Activated CD4-positive, alpha-beta T cell treated with anti-CD3 and anti-CD28 coated beads for 36 hours (primary cell): ENCODE results near the gene CACNA2D2. TPM values are rescaled to one million over a fixed set of nuclear protein-coding genes. Genes with fewer than 3 reads are reported as not detected.

Experiments used
- ATAC-seq: fragments of 200-7000 bp; cut with Tn5 transposase; one replicate; pipeline ENCODE4 v1.10.0; 2021; ENCODE audit warnings: mild to moderate bottlenecking, moderate library complexity
- CTCF ChIA-PET: fragments of 350-600 bp; sonication (Branson Sonifier 250); formaldehyde crosslinking; loops from one replicate; lab custom pipeline; 2021; ENCODE audit warnings: antibody characterized with exemption; lab: Charles Lee
- POLR2A ChIA-PET: fragments of 350-600 bp; sonication (Branson Sonifier 250); formaldehyde crosslinking; loops from one replicate; lab custom pipeline; 2021; ENCODE audit warnings: antibody characterized with exemption, inconsistent platforms; lab: Charles Lee
- DNase-seq: peaks from one replicate; pipeline ENCODE4 v3.0.0-alpha.2; 2020
- H3K27ac Mint-ChIP-seq: one replicate; pipeline ENCODE4 v1.8.0; 2021; ENCODE audit warnings: mixed read lengths
- H3K27me3 Mint-ChIP-seq: one replicate; pipeline ENCODE4 v1.8.0; 2021; ENCODE audit warnings: mixed read lengths
- H3K36me3 Mint-ChIP-seq: one replicate; pipeline ENCODE4 v1.8.0; 2021; ENCODE audit warnings: low read depth, mixed read lengths
- H3K4me1 Mint-ChIP-seq: one replicate; pipeline ENCODE4 v1.8.0; 2021; ENCODE audit warnings: mixed read lengths
- H3K4me3 Mint-ChIP-seq: one replicate; pipeline ENCODE4 v1.8.0; 2021; ENCODE audit warnings: mild to moderate bottlenecking, moderate library complexity, mixed read lengths
- H3K9me3 Mint-ChIP-seq: one replicate; pipeline ENCODE4 v1.8.0; 2021; ENCODE audit warnings: low read depth, mixed read lengths
- intact Hi-C, 2 experiments: fragments of 100-400 bp; cut with DNase I in 1 of 2; cut with micrococcal nuclease in 1 of 2; formaldehyde crosslinking; loops; one replicate each; pipeline versions ENCODE4 v1.14.2 to v1.15.1; 2022 to 2024; cut with DNase I, micrococcal nuclease
- total RNA-seq, 2 experiments: library from RNA; stranded (reverse); gene quantifications; one replicate each; pipeline ENCODE4 v1.2.3, GENCODE V29; 2021

CACNA2D2 gene
- total RNA-seq, 2 experiments from 2014 or later: 1.1 to 1.5 TPM

- ChIA-PET CTCF (interaction anchor here (0.6 kb wide), 1 partner anchor 145 kb away, joined by 3 read pairs; no protein-coding TSS in a partner anchor), POLR2A (no interaction called here)
- no peak overlapping the region for H3K27ac Mint-ChIP-seq
- no peaks in the 10 kb centered on the region for H3K36me3 Mint-ChIP-seq
- ATAC-seq (no peak), DNase-seq (no peak)
- H3K27me3 Mint-ChIP-seq: no peaks in the 10 kb centered on the region
- intact Hi-C loops: no loop called here
- H3K9me3 Mint-ChIP-seq: no peaks in the 10 kb centered on the region
- H3K4me1 Mint-ChIP-seq: no peaks in the 10 kb centered on the region
- no peak overlapping the region for H3K4me3 Mint-ChIP-seq
Measured at GRCh38 chr3:50422153-50422552, 81.3 kb downstream of the CACNA2D2 start.

GRCh38 chr3:50419595-50420370 lies 83.7 kb downstream of the CACNA2D2 start:
- H3K27me3 Mint-ChIP-seq: no peaks in the 10 kb centered on the region
- no peaks in the 10 kb centered on the region for H3K36me3 Mint-ChIP-seq
- DNase-seq (no peak), ATAC-seq (no peak)
- intact Hi-C loops: no loop called here
- H3K4me1 Mint-ChIP-seq: no peaks in the 10 kb centered on the region
- no peak overlapping the region for H3K27ac Mint-ChIP-seq
- H3K9me3 Mint-ChIP-seq: no peaks in the 10 kb centered on the region
- ChIA-PET CTCF (interaction anchor here (0.7 kb wide), 1 partner anchor 123 kb away, joined by 4 read pairs; no protein-coding TSS in a partner anchor), POLR2A (no interaction called here)
- H3K4me3 Mint-ChIP-seq: no peak overlapping the region

GRCh38 chr3:50418850-50419249 lies 84.6 kb downstream of the CACNA2D2 start:
- ChIA-PET CTCF (interaction anchor here (1.3 kb wide), 1 partner anchor 123 kb away, joined by 4 read pairs; no protein-coding TSS in a partner anchor), POLR2A (no interaction called here)
- intact Hi-C loops: no loop called here
- Mint-ChIP-seq H3K4me3 (no peak overlapping the region), H3K9me3 (no peaks in the 10 kb centered on the region), H3K36me3 (no peaks in the 10 kb centered on the region), H3K27ac (no peak overlapping the region), H3K4me1 (no peaks in the 10 kb centered on the region), H3K27me3 (no peaks in the 10 kb centered on the region)
- DNase-seq: no peak
- no peak for ATAC-seq

- DNase-seq (no peak), ATAC-seq (no peak)
- intact Hi-C loops: no loop called here
- Mint-ChIP-seq H3K36me3 (no peaks in the 10 kb centered on the region), H3K9me3 (no peaks in the 10 kb centered on the region), H3K4me3 (no peak overlapping the region), H3K27ac (no peak overlapping the region), H3K4me1 (no peaks in the 10 kb centered on the region), H3K27me3 (no peaks in the 10 kb centered on the region)
- ChIA-PET POLR2A (no interaction called here), CTCF (no interaction called here)
Measured at GRCh38 chr3:50417637-50418033, 85.8 kb downstream of the CACNA2D2 start.

GRCh38 chr3:50416736-50417636 lies 86.4 kb downstream of the CACNA2D2 start:
- DNase-seq (no peak), ATAC-seq (no peak)
- H3K4me3 Mint-ChIP-seq: no peak overlapping the region
- POLR2A ChIA-PET: interaction anchor here (0.7 kb wide), 1 partner anchor 36 kb away, joined by 3 read pairs; no protein-coding TSS in a partner anchor
- H3K4me1 Mint-ChIP-seq: no peaks in the 10 kb centered on the region
- intact Hi-C loops: no loop called here
- H3K27me3 Mint-ChIP-seq: no peaks in the 10 kb centered on the region
- no peak overlapping the region for H3K27ac Mint-ChIP-seq
- CTCF ChIA-PET: no interaction called here
- no peaks in the 10 kb centered on the region for H3K36me3 Mint-ChIP-seq
- no peaks in the 10 kb centered on the region for H3K9me3 Mint-ChIP-seq

- ATAC-seq (no peak), DNase-seq (no peak)
- Mint-ChIP-seq H3K9me3 (no peaks in the 10 kb centered on the region), H3K27ac (no peak overlapping the region), H3K4me3 (no peak overlapping the region), H3K36me3 (no peaks in the 10 kb centered on the region), H3K27me3 (no peaks in the 10 kb centered on the region), H3K4me1 (no peaks in the 10 kb centered on the region)
- ChIA-PET POLR2A (no interaction called here), CTCF (interaction anchor here (0.7 to 1.0 kb wide), 2 partner anchors 14 to 357 kb away, joined by 3 read pairs; no protein-coding TSS in a partner anchor)
- intact Hi-C loops: no loop called here
Measured at GRCh38 chr3:50415816-50416215, 87.6 kb downstream of the CACNA2D2 start.

GRCh38 chr3:50415061-50415460 lies 88.4 kb downstream of the CACNA2D2 start:
- Mint-ChIP-seq H3K27ac (no peak overlapping the region), H3K27me3 (no peaks in the 10 kb centered on the region), H3K4me3 (no peak overlapping the region), H3K4me1 (peaks cover 4% of the 10 kb centered on the region), H3K36me3 (no peaks in the 10 kb centered on the region), H3K9me3 (no peaks in the 10 kb centered on the region)
- ChIA-PET CTCF (interaction anchor here (1.0 kb wide), 1 partner anchor 13 kb away, joined by 3 read pairs; no protein-coding TSS in a partner anchor), POLR2A (no interaction called here)
- DNase-seq (no peak), ATAC-seq (no peak)
- intact Hi-C loops: no loop called here

GRCh38 chr3:50414616-50415015 lies 88.8 kb downstream of the CACNA2D2 start:
- DNase-seq (no peak), ATAC-seq (no peak)
- ChIA-PET CTCF (no interaction called here), POLR2A (no interaction called here)
- no peaks in the 10 kb centered on the region for H3K9me3 Mint-ChIP-seq
- no peaks in the 10 kb centered on the region for H3K27me3 Mint-ChIP-seq
- no peak overlapping the region for H3K27ac Mint-ChIP-seq
- H3K36me3 Mint-ChIP-seq: no peaks in the 10 kb centered on the region
- H3K4me1 Mint-ChIP-seq: peaks cover 4% of the 10 kb centered on the region
- no peak overlapping the region for H3K4me3 Mint-ChIP-seq
- intact Hi-C loops: no loop called here

- intact Hi-C loops: no loop called here
- DNase-seq: no peak
Measured at GRCh38 chr3:50412231-50412754, 91.1 kb downstream of the CACNA2D2 start.

GRCh38 chr3:50411229-50411628 lies 92.2 kb downstream of the CACNA2D2 start:
- Mint-ChIP-seq H3K27ac (no peak overlapping the region), H3K4me3 (no peak overlapping the region), H3K9me3 (no peaks in the 10 kb centered on the region), H3K4me1 (peaks cover 4% of the 10 kb centered on the region), H3K36me3 (no peaks in the 10 kb centered on the region), H3K27me3 (no peaks in the 10 kb centered on the region)
- ChIA-PET CTCF (interaction anchor here (1.1 kb wide), 1 partner anchor 113 kb away, joined by 3 read pairs; no protein-coding TSS in a partner anchor), POLR2A (no interaction called here)
- DNase-seq (no peak), ATAC-seq (no peak)
- intact Hi-C loops: no loop called here

More at GRCh38 chr3:50412231-50412754, 91.1 kb downstream of the CACNA2D2 start:
- ChIA-PET CTCF (no interaction called here), POLR2A (no interaction called here)
- ATAC-seq: no peak
- Mint-ChIP-seq H3K27ac (no peak overlapping the region), H3K36me3 (no peaks in the 10 kb centered on the region), H3K4me3 (no peak overlapping the region), H3K4me1 (peaks cover 4% of the 10 kb centered on the region), H3K9me3 (no peaks in the 10 kb centered on the region), H3K27me3 (no peaks in the 10 kb centered on the region)

GRCh38 chr3:50410608-50411139 lies 92.8 kb downstream of the CACNA2D2 start:
- Mint-ChIP-seq H3K4me3 (no peak overlapping the region), H3K9me3 (no peaks in the 10 kb centered on the region), H3K36me3 (no peaks in the 10 kb centered on the region), H3K27me3 (no peaks in the 10 kb centered on the region), H3K4me1 (peaks cover 4% of the 10 kb centered on the region), H3K27ac (no peak overlapping the region)
- intact Hi-C loops: no loop called here
- ChIA-PET CTCF (interaction anchor here (1.1 kb wide), 1 partner anchor 113 kb away, joined by 3 read pairs; no protein-coding TSS in a partner anchor), POLR2A (no interaction called here)
- DNase-seq (no peak), ATAC-seq (no peak)
